ENCODE data around the gene NSMCE1.

The NSMCE1 gene

DNA sequence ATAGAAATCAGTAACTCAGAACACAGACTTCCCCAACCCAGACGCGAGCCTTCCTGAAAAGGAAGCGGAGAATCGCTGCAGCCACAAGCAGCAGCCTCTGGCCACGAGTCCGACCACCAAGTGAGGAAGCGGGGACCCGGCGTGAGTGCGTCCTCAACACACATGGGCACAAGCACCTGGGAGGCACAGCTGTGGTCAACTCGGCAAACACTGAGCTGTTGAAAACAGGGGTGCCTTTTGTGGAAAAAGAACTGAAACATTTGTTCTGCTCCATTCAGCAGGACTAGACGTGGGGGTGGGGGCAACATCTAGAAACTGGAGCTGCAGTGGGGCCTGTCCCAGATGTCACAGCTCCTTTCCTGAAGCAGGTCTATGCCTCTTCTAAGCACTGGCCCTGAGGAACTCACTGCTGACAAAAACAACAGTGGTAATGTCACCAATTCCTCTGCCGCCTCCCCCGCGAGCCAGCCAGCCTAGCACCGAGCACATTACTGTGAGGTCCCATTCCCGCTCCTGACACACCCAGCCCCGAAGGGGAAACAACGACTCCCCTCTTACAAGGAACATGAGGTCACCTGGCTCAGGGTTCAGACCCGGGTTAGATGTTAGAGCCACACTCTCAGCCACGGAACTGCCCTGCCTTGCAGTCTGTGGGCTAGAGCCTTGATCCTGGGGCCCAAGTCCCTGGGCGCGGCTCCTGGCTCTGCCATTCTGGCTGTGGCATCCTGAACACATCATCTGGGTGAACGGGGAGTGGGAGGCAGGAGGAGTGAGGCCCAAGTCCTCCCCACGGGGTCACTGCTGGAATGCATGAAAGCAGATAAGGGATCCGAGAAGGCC, 36.3 kb downstream of the NSMCE1 start:
- Histone ChIP-seq H3K36me3 (ENCODE audit: control insufficient read depth, low read depth, low read length) (peaks cover 4% of the 10 kb centered on the region), H3K9ac (ENCODE audit: low read length) (no peak overlapping the region), H3K9me3 (ENCODE audit: control insufficient read depth, low read depth, low read length) (no peaks in the 10 kb centered on the region), H3K4me3 (ENCODE audit: low read length) (no peak overlapping the region), H3K4me1 (ENCODE audit: control insufficient read depth, low read depth, low read length) (no peaks in the 10 kb centered on the region), H3K27me3 (ENCODE audit: control insufficient read depth, insufficient read depth, low read length) (no peaks in the 10 kb centered on the region), H3K27ac (ENCODE audit: low read length) (no peak overlapping the region)

DNA sequence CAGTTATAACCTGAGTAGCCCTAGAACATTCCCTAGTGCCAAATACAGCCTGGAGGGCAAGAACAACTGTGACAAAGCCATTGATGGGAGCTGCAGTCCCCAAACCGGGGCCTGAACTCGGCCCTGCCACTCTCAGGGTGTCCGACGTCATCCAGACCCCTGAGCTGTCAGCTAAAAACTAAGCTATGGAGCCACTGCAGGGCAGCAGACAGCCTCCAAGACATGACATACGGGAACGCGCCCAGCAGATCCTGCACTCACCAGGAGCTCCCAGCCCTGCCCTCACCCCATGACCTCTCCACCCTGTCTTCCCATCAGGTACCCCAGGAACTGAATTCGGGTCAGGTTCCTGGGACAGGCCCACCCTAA, 36.9 kb downstream of the NSMCE1 start:
- Histone ChIP-seq H3K9ac (ENCODE audit: low read length) (no peak overlapping the region), H3K27me3 (ENCODE audit: control insufficient read depth, insufficient read depth, low read length) (no peaks in the 10 kb centered on the region), H3K36me3 (ENCODE audit: control insufficient read depth, low read depth, low read length) (peaks cover 4% of the 10 kb centered on the region), H3K27ac (ENCODE audit: low read length) (no peak overlapping the region), H3K9me3 (ENCODE audit: control insufficient read depth, low read depth, low read length) (no peaks in the 10 kb centered on the region), H3K4me1 (ENCODE audit: control insufficient read depth, low read depth, low read length) (no peaks in the 10 kb centered on the region), H3K4me3 (ENCODE audit: low read length) (no peak overlapping the region)

DNA sequence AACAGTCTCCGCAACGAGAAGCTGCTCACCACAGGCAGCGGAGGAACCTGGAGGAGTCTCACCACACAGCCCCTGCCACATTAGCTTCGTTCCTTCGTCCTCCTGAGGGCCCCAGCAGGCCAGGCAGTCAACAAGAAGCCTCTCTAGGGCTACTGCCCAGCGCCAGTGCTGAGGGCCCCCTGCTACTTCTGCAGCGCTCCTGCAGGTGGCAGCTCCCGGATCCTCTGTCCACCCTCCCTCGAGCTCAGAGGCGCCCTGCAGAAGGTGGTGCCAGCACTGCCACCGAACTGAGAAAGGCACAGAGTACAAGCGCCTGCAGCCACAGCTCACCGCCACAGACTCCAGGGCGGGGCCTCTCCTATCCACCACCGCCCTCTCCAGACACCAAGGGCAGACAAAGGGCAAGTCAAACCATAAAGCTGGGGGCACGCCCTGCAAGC, 38.0 kb downstream of the NSMCE1 start:
- Histone ChIP-seq H3K27me3 (ENCODE audit: control insufficient read depth, insufficient read depth, low read length) (no peaks in the 10 kb centered on the region), H3K27ac (ENCODE audit: low read length) (no peak overlapping the region), H3K4me1 (ENCODE audit: control insufficient read depth, low read depth, low read length) (no peaks in the 10 kb centered on the region), H3K4me3 (ENCODE audit: low read length) (no peak overlapping the region), H3K9ac (ENCODE audit: low read length) (no peak overlapping the region), H3K9me3 (ENCODE audit: control insufficient read depth, low read depth, low read length) (no peaks in the 10 kb centered on the region), H3K36me3 (ENCODE audit: control insufficient read depth, low read depth, low read length) (peaks cover 4% of the 10 kb centered on the region)

DNA sequence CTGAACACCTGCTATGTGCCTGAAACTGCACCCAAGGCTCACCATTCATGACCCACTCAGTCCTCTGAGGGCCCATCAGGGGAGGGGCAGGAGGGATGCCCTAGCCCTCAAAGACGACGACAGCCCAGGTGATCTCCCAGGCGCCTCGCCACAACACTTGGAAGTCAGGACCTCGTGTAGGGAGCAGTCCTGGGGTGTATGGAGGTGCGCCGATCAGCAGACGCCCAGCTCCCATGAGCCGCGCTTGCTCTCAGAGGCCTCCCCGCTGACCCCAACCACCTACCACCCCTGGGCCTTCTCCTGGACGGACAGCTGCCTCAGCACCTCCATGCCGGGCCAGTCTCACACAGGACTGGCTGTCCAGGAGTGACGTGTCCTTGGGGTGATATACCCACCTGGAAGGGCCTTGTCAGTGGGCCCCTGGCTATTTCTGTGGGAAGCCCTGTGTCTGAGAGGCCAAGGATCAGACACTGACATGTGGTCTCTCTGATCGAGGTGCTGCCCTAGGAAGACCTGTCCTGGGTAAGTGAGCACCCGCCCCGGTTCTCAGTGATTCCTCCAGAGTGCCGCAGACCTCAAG, 38.6 kb downstream of the NSMCE1 start:
- Histone ChIP-seq H3K27me3 (ENCODE audit: control insufficient read depth, insufficient read depth, low read length) (no peaks in the 10 kb centered on the region), H3K9me3 (ENCODE audit: control insufficient read depth, low read depth, low read length) (no peaks in the 10 kb centered on the region), H3K36me3 (ENCODE audit: control insufficient read depth, low read depth, low read length) (peaks cover 4% of the 10 kb centered on the region), H3K27ac (ENCODE audit: low read length) (no peak overlapping the region), H3K9ac (ENCODE audit: low read length) (no peak overlapping the region), H3K4me1 (ENCODE audit: control insufficient read depth, low read depth, low read length) (no peaks in the 10 kb centered on the region), H3K4me3 (ENCODE audit: low read length) (no peak overlapping the region)

DNA sequence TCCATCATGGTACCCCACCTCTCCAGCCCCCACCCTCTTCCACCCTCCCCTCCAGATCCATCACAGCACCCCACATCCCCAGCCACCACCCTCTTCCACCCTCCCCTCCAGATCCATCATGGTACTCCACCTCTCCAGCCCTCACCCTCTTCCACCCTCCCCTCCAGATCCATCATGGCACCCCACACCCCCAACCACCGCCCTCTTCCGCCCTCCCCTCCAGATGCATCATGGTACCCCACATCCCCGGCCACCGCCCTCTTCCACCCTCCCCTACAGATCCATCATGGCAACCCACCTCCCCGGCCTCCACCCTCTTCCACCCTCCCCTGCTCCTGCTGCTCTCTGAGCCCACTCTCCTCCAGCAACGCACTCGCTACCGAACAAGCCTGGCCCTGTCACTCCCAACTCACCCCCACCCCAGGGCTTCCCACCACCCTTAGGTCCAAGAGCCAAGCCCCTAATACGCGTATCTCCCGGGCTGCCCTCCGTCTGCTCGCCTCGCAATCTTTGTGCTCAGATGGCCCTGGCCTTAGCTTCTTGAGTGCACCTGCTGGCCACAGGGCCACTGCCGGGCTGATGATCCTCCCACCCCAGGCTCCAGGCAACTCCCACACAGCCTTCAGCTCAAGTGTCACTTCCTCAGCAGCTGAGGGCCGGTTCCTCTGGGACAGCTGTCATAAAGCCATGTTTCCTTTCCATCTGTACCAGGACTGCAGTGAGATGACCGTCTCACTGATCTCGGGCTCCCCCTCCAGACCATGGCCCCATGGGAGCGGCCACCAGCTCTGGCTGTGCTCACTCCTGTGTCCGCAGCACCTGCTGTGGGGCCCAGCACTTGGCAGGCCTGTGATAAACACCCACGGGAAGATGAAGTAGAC, 39.7 kb downstream of the NSMCE1 start:
- Histone ChIP-seq H3K27me3 (ENCODE audit: control insufficient read depth, insufficient read depth, low read length) (no peaks in the 10 kb centered on the region), H3K4me3 (ENCODE audit: low read length) (no peak overlapping the region), H3K36me3 (ENCODE audit: control insufficient read depth, low read depth, low read length) (peaks cover 4% of the 10 kb centered on the region), H3K9ac (ENCODE audit: low read length) (no peak overlapping the region), H3K4me1 (ENCODE audit: control insufficient read depth, low read depth, low read length) (no peaks in the 10 kb centered on the region), H3K27ac (ENCODE audit: low read length) (no peak overlapping the region), H3K9me3 (ENCODE audit: control insufficient read depth, low read depth, low read length) (no peaks in the 10 kb centered on the region)

DNA sequence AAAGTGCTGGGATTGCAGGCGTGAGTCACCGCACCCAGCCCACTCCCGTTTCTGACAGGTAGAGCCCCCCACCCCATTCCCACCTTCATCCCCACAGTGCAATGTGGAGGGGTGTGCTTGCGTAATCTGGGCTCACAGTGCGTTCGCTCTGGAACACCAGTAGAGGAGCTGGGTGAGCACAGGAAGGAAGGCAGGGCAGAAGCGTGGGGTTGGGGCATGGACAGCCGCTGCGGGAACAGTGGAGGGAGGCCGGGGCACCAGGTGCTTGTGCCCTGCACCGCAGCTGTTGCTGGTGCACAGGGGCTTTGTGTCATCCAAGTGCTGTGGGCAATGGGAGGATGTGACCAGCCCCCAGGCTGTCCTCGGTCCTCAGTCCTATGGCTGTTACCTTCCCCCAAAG, 40.5 kb downstream of the NSMCE1 start:
- H3K27ac ChIP-seq (ENCODE audit: low read length), result no peak overlapping the region
- H3K36me3 ChIP-seq (ENCODE audit: control insufficient read depth, low read depth, low read length), result peaks cover 3% of the 10 kb centered on the region
- H3K9me3 ChIP-seq (ENCODE audit: control insufficient read depth, low read depth, low read length), result no peaks in the 10 kb centered on the region
- no peak overlapping the region for H3K9ac ChIP-seq (ENCODE audit: low read length)
- H3K27me3 ChIP-seq (ENCODE audit: control insufficient read depth, insufficient read depth, low read length), result no peaks in the 10 kb centered on the region
- H3K4me3 ChIP-seq (ENCODE audit: low read length), result no peak overlapping the region
- no peaks in the 10 kb centered on the region for H3K4me1 ChIP-seq (ENCODE audit: control insufficient read depth, low read depth, low read length)

DNA sequence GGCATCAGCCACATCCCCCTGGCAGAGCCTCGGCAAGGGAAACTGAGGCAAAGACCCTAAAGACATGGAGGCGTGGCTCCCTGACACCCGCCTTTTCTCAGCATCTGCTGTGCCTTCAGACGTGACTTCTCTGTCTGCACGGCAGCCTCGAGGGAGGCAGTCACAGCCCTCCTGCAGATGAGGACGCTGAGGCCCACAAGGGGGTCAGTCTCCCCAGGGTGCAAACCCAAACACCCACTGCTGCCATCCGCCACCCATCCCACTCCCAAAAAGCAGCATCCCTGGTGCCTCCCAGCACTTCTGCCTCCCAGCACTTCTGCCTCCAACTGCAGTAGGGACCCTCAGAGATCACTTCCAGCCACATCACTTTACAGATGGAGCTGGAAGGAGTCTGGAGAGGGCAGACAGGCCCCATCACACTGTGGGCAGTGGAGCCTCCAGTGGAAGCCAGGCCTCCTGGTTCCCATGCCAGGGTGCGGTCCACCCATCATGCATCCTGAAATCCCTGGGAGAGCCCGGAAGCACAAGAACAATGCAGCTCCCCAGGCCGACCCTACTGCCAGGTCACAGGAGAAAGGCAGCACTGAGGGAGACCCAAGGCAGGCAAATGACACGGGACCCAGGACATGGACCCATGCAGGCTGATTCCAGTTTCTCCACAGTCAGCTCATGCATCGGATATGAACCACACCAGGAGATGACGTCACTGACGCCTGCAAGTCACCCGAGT, 41.4 kb downstream of the NSMCE1 start:
- Histone ChIP-seq H3K36me3 (ENCODE audit: control insufficient read depth, low read depth, low read length) (no peaks in the 10 kb centered on the region), H3K27ac (ENCODE audit: low read length) (no peak overlapping the region), H3K4me3 (ENCODE audit: low read length) (no peak overlapping the region), H3K9me3 (ENCODE audit: control insufficient read depth, low read depth, low read length) (no peaks in the 10 kb centered on the region), H3K27me3 (ENCODE audit: control insufficient read depth, insufficient read depth, low read length) (no peaks in the 10 kb centered on the region), H3K9ac (ENCODE audit: low read length) (no peak overlapping the region), H3K4me1 (ENCODE audit: control insufficient read depth, low read depth, low read length) (no peaks in the 10 kb centered on the region)

DNA sequence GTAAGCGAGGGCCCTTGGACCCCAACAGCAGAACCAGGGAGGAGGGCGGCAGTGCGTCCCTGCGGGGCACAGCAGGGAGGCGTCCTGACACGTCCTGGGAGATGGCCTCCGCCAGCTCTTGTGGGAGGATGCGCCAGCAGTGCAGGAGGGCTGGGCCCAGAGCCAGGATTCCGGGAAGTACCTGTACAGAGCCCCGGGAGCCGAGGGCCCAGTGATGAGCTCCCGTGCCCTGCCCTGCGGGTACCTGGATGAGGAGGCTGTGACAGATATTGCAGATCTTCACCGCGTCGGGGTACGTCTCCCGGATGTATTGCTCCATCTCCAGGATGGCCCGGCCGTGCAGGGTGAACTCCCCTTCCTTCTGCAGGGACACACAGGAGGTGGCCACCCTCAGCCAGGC, 42.1 kb downstream of the NSMCE1 start:
- Histone ChIP-seq H3K9me3 (ENCODE audit: control insufficient read depth, low read depth, low read length) (no peaks in the 10 kb centered on the region), H3K4me1 (ENCODE audit: control insufficient read depth, low read depth, low read length) (no peaks in the 10 kb centered on the region), H3K4me3 (ENCODE audit: low read length) (no peak overlapping the region), H3K36me3 (ENCODE audit: control insufficient read depth, low read depth, low read length) (no peaks in the 10 kb centered on the region), H3K9ac (ENCODE audit: low read length) (no peak overlapping the region), H3K27me3 (ENCODE audit: control insufficient read depth, insufficient read depth, low read length) (no peaks in the 10 kb centered on the region), H3K27ac (ENCODE audit: low read length) (no peak overlapping the region)

DNA sequence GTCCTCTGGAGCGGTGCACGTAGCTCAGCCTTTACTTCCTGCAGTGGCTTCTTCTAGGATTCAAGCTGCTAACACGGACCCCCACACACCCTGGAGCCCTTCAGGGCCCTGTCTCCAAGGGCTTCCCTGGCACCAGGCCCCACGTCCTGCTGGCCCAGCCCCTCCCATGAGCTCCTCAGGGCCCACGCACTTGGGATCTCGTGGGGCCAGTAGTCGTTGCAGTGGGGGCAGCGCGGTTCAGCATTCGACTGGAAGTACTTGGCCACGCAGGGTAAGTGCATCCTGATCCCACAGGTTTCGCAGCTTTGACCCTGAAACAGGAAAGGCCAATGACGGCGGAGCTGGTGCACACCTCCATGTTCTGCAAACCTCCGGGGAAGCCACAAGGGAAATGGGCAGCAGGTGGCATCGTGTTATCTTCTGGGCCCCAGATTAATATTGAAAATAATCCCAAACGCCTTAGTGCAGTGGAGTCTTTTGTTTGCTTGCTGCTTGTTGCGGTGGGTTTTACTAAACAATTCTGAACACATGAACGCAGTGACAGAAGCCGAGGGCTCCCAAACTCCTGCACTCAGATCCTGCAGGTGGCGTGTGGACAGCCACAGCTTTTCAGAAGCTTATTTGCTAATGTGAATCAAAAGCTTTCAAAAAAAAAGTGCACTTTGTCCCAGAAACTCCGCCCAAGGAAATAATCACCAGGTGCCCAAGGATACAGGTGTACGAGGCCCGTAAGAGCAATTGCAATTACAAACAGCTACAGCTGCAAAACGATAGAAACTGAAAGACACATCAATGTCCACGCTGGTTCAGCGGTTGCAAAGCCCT, 42.8 kb downstream of the NSMCE1 start:
- Histone ChIP-seq H3K27me3 (ENCODE audit: control insufficient read depth, insufficient read depth, low read length) (no peaks in the 10 kb centered on the region), H3K9me3 (ENCODE audit: control insufficient read depth, low read depth, low read length) (no peaks in the 10 kb centered on the region), H3K36me3 (ENCODE audit: control insufficient read depth, low read depth, low read length) (no peaks in the 10 kb centered on the region), H3K9ac (ENCODE audit: low read length) (no peak overlapping the region), H3K4me3 (ENCODE audit: low read length) (no peak overlapping the region), H3K27ac (ENCODE audit: low read length) (no peak overlapping the region), H3K4me1 (ENCODE audit: control insufficient read depth, low read depth, low read length) (no peaks in the 10 kb centered on the region)

DNA sequence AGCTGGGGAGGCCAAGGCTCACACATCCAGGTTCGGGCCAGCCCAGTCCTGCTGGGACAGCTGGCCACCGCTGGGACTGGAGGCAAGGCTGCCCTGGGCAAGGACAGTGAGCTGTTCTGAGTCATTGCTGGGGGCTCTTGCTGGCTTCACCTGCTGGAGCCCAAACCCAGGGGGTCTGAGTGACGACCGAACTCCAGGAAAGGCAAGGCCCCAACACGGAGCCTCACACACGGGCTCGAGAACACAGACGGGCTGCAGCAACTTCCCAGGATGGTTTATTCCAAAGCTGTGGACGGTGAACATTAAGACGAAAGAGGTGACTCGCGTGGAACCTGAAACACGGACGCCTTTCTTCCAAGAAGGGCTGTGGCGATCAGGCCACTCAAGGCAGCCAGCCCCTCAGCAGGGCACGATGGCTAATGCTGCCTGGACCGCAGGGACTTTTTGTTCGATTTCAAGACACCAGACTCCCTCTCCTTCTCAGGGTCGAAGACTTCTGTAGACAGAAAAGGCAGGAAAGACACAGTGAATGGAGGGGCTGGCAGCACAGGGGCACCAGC, 43.8 kb downstream of the NSMCE1 start:
- Histone ChIP-seq H3K9ac (ENCODE audit: low read length) (no peak overlapping the region), H3K36me3 (ENCODE audit: control insufficient read depth, low read depth, low read length) (peaks cover under 1% of the 10 kb centered on the region), H3K27me3 (ENCODE audit: control insufficient read depth, insufficient read depth, low read length) (no peaks in the 10 kb centered on the region), H3K9me3 (ENCODE audit: control insufficient read depth, low read depth, low read length) (no peaks in the 10 kb centered on the region), H3K27ac (ENCODE audit: low read length) (no peak overlapping the region), H3K4me3 (ENCODE audit: low read length) (no peak overlapping the region), H3K4me1 (ENCODE audit: control insufficient read depth, low read depth, low read length) (no peaks in the 10 kb centered on the region)
